ENCODE data around the gene LMCD1. TPM values are rescaled to one million over a fixed set of nuclear protein-coding genes. Genes with fewer than 3 reads are reported as not detected.

LMCD1 gene
- total and polyA plus RNA-seq, 4 donors = 33.6 to 179 (median 98.4) TPM

- Histone ChIP-seq H3K9me3 (ENCODE audit: control insufficient read depth in 4 of 4, insufficient read depth in 3 of 4, low read length in 3 of 4) (no peaks in the 10 kb centered on the region), H3K9ac (ENCODE audit: insufficient read depth in 1 of 2, low read length in 2 of 2) (peak overlapping the region; percentile 21 to 59), H3K4me3 (no peak overlapping the region), H3K4me1 (ENCODE audit: control insufficient read depth in 5 of 5, insufficient read depth in 5 of 5, low read length in 5 of 5) (peaks cover 1 to 41% (median 30%) of the 10 kb centered on the region in 5 donors), H3K27ac (ENCODE audit: low read depth in 1 of 2, low read length in 1 of 2) (peak overlapping the region; percentile 78), H3K36me3 (ENCODE audit: control insufficient read depth in 4 of 4, insufficient read depth in 4 of 4, low read length in 4 of 4) (peaks cover 0 to 2% (median 0%) of the 10 kb centered on the region in 4 donors), H3K27me3 (ENCODE audit: control insufficient read depth in 3 of 3, insufficient read depth in 3 of 3, low read length in 2 of 3) (no peaks in the 10 kb centered on the region)
- peak; percentile 72 to 80 (median 78) for DNase-seq
- no peak for ATAC-seq (ENCODE audit: insufficient read depth, low FRiP score)
- 36 to 51% methylated on average over 11 of the region's 11 CpGs for WGBS, 2 donors
- no peak for TF ChIP-seq CTCF (IDR thresholded peaks at IDR 0.05; ENCODE audit: control extremely low read depth, extremely low read depth)
These were observed 1.2 kb upstream of the LMCD1 start for GRCh38 chr3:8500319-8500988.

GRCh38 chr3:8500989-8501370 is 643 bp upstream of the LMCD1 start:
- WGBS, 2 donors = 9 to 18% methylated on average over 8 of the region's 8 CpGs
- peaks cover 1 to 46% (median 35%) of the 10 kb centered on the region in 5 donors for H3K4me1 ChIP-seq (ENCODE audit: control insufficient read depth in 5 of 5, insufficient read depth in 5 of 5, low read length in 5 of 5)

GRCh38 chr3:8503461-8503860 is 1.8 kb downstream of the LMCD1 start:
- TF ChIP-seq CTCF (IDR thresholded peaks at IDR 0.05; ENCODE audit: control extremely low read depth, extremely low read depth) = no peak
- 49 to 69% methylated on average over 1 of the region's 1 CpG for WGBS, 2 donors
- Histone ChIP-seq H3K36me3 (ENCODE audit: control insufficient read depth in 4 of 4, insufficient read depth in 4 of 4, low read length in 4 of 4) (peaks cover 0 to 4% (median 1%) of the 10 kb centered on the region in 4 donors), H3K4me3 (peak overlapping the region; percentile 23), H3K27me3 (ENCODE audit: control insufficient read depth in 3 of 3, insufficient read depth in 3 of 3, low read length in 2 of 3) (no peaks in the 10 kb centered on the region), H3K9ac (ENCODE audit: insufficient read depth in 1 of 2, low read length in 2 of 2) (peak overlapping the region in 1 of 2 donors; percentile 30), H3K9me3 (ENCODE audit: control insufficient read depth in 4 of 4, insufficient read depth in 3 of 4, low read length in 3 of 4) (no peaks in the 10 kb centered on the region), H3K27ac (ENCODE audit: low read depth in 1 of 2, low read length in 1 of 2) (peak overlapping the region; percentile 76 to 78), H3K4me1 (ENCODE audit: control insufficient read depth in 5 of 5, insufficient read depth in 5 of 5, low read length in 5 of 5) (peaks cover 4 to 61% (median 48%) of the 10 kb centered on the region in 5 donors)
- ATAC-seq (ENCODE audit: insufficient read depth, low FRiP score) = no peak
- no peak for DNase-seq

More at GRCh38 chr3:8500989-8501370, 643 bp upstream of the LMCD1 start:
- ATAC-seq (ENCODE audit: insufficient read depth, low FRiP score) (no peak), DNase-seq (peak in 1 of 3 donors; percentile 74)
- Histone ChIP-seq H3K9ac (ENCODE audit: insufficient read depth in 1 of 2, low read length in 2 of 2) (peak overlapping the region; percentile 84 to 95), H3K4me3 (peak overlapping the region; percentile 40), H3K27ac (ENCODE audit: low read depth in 1 of 2, low read length in 1 of 2) (peak overlapping the region; percentile 90 to 94), H3K27me3 (ENCODE audit: control insufficient read depth in 3 of 3, insufficient read depth in 3 of 3, low read length in 2 of 3) (no peaks in the 10 kb centered on the region), H3K36me3 (ENCODE audit: control insufficient read depth in 4 of 4, insufficient read depth in 4 of 4, low read length in 4 of 4) (peaks cover 0 to 2% (median 0%) of the 10 kb centered on the region in 4 donors), H3K9me3 (ENCODE audit: control insufficient read depth in 4 of 4, insufficient read depth in 3 of 4, low read length in 3 of 4) (no peaks in the 10 kb centered on the region)
- no peak for TF ChIP-seq CTCF (IDR thresholded peaks at IDR 0.05; ENCODE audit: control extremely low read depth, extremely low read depth)
